ENCODE data around the gene NRF1. TPM values are rescaled to one million over a fixed set of nuclear protein-coding genes. Genes with fewer than 3 reads are reported as not detected.

Gene NRF1
- total RNA-seq, 1 donor from 2014 or later = 29.7 TPM

DNA sequence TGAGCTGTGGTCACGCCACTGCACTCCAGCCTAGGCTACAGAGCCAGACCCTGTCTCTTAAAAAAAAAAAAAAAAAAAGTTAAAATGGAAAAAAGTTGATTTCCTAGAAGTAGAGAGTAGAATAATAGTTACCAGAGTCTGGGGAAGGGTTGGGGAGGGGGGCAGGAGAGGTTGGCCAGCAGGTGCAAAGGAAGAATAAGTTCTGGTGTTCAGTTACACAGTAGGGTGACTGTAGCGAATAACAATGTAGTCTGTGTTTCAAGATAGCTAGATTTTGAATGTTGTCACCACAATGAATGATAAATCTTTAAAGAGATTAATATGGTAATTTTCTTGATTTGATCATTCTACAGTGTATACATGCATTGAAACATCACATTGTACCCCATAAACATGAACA is 142.9 kb downstream of the NRF1 start:
- Mint-ChIP-seq H3K9me3 (ENCODE audit: low read depth) (no peaks in the 10 kb centered on the region), H3K4me3 (ENCODE audit: low read depth) (no peak overlapping the region), H3K27me3 (no peaks in the 10 kb centered on the region), H3K27ac (no peak overlapping the region), H3K36me3 (ENCODE audit: insufficient read depth) (peaks cover 8% of the 10 kb centered on the region), H3K4me1 (ENCODE audit: low read depth) (no peaks in the 10 kb centered on the region)
- no peak for DNase-seq (ENCODE audit: low spot score, unreplicated experiment)
- TF ChIP-seq CTCF (IDR thresholded peaks at IDR 0.05; ENCODE audit: unreplicated experiment) = no peak

DNA sequence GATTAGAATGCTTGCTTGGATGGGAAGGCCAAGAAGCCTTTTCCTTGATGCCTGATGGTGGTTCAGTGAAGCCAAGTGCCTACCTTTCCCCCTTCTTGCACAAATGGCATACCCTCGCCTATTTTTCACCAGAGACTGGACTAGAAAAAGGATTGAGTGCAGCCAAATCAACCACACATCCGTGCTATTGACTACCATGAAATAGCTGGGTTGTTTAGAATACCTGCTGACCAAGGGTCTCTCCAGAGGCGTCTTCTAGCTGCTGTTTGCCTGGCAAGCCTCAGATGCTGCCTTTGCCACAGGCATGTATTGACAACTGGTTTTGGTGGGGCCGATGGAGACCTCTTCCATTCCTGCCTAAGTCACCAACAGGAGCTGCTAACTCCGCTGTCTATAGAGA is 146.5 kb downstream of the NRF1 start:
- H3K36me3 Mint-ChIP-seq (ENCODE audit: insufficient read depth) = peaks cover 11% of the 10 kb centered on the region
- no peak for TF ChIP-seq CTCF (IDR thresholded peaks at IDR 0.05; ENCODE audit: unreplicated experiment)
- no peaks in the 10 kb centered on the region for H3K4me1 Mint-ChIP-seq (ENCODE audit: low read depth)
- H3K27me3 Mint-ChIP-seq = no peaks in the 10 kb centered on the region
- no peak overlapping the region for H3K4me3 Mint-ChIP-seq (ENCODE audit: low read depth)
- no peak overlapping the region for H3K27ac Mint-ChIP-seq
- no peak for DNase-seq (ENCODE audit: low spot score, unreplicated experiment)
- H3K9me3 Mint-ChIP-seq (ENCODE audit: low read depth) = no peaks in the 10 kb centered on the region

DNA sequence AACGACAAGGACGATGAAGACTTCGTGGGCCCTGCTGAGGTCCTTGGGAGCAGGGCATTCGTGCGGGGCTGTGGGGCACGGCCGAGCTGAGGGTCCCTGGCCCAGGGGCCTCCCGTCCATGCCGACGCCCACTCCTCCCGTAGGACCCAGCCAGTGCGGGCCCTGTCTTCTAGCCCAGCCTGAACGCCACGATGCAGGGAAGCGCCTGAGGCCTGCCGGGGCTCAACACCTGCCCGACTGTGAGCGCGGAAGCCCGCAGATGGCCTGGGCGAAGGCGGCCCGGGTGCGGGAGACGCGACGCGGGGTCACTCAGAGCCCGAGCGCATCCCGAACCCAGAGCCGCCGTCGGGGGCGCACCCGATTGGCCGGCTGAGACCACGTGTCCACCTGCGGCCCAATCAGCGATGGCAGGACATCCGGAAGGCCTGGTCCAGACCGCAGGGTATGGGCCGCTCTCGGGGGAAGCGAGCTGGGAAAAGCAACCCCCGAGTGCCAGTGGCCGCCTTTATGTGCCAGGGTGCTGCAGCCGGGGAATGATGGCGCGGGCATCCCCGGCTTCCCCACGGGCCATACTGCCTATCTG is 151.0 kb downstream of the NRF1 start:
- Mint-ChIP-seq H3K27me3 (no peaks in the 10 kb centered on the region), H3K9me3 (ENCODE audit: low read depth) (no peaks in the 10 kb centered on the region), H3K4me1 (ENCODE audit: low read depth) (no peaks in the 10 kb centered on the region), H3K27ac (no peak overlapping the region), H3K36me3 (ENCODE audit: insufficient read depth) (peaks cover 15% of the 10 kb centered on the region), H3K4me3 (ENCODE audit: low read depth) (no peak overlapping the region)
- no peak for DNase-seq (ENCODE audit: low spot score, unreplicated experiment)
- TF ChIP-seq CTCF (IDR thresholded peaks at IDR 0.05; ENCODE audit: unreplicated experiment) = no peak

- Mint-ChIP-seq H3K4me3 (ENCODE audit: low read depth) (no peak overlapping the region), H3K27ac (no peak overlapping the region), H3K36me3 (ENCODE audit: insufficient read depth) (peaks cover 18% of the 10 kb centered on the region), H3K9me3 (ENCODE audit: low read depth) (no peaks in the 10 kb centered on the region), H3K27me3 (no peaks in the 10 kb centered on the region), H3K4me1 (ENCODE audit: low read depth) (no peaks in the 10 kb centered on the region)
- no peak for DNase-seq (ENCODE audit: low spot score, unreplicated experiment)
- no peak for TF ChIP-seq CTCF (IDR thresholded peaks at IDR 0.05; ENCODE audit: unreplicated experiment)
Measured at GRCh38 chr7:129764247-129765084, 152.9 kb downstream of the NRF1 start.

- no peak overlapping the region for H3K4me3 Mint-ChIP-seq (ENCODE audit: low read depth)
- peaks cover 18% of the 10 kb centered on the region for H3K36me3 Mint-ChIP-seq (ENCODE audit: insufficient read depth)
- no peak overlapping the region for H3K27ac Mint-ChIP-seq
- H3K27me3 Mint-ChIP-seq = no peaks in the 10 kb centered on the region
- no peak for DNase-seq (ENCODE audit: low spot score, unreplicated experiment)
- no peak for TF ChIP-seq CTCF (IDR thresholded peaks at IDR 0.05; ENCODE audit: unreplicated experiment)
- no peaks in the 10 kb centered on the region for H3K4me1 Mint-ChIP-seq (ENCODE audit: low read depth)
- no peaks in the 10 kb centered on the region for H3K9me3 Mint-ChIP-seq (ENCODE audit: low read depth)
Measured at GRCh38 chr7:129765352-129765751, 153.8 kb downstream of the NRF1 start.

Data from progenitor cell of endocrine pancreas (in vitro differentiated cells).